Measurements from ENCODE around the gene CYTH4.

DNA sequence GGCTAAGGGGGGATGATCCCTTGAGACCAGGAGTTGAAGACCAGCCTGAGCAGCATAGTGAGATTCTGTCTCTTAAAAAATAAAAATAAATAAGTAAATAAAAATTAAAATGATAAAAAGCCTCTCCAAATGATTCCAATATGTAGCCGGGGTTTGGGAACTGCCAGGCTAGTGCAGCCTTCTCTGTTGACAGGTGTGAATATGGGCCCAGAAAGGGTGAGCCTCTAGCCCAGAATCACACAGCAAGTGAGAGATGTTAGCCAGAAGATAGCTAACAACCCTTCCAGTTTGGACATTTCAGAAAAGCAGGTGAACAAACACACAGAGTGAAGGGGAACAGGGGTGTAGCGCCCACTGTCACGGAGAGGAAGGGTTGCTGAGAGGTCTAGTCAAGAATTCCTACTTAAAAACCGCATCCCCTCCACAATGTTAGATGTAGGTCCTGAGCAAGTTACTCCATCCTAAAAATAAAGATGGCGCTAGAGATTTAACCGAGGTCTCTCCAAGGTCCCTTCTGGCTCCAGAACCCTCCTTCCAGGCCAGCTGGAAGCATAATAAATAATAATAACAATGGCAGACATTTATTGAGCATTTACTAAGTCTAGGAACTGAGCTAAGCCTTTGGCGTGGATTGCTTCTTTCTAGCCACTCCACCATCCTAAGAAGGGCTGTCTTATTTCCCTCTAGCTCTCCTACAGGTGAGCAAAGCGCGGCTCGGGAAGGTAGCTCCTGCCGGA lies 51.6 kb downstream of the CYTH4 start:
- TF ChIP-seq YY1 (IDR thresholded peaks at IDR 0.05; ENCODE audit: insufficient read depth, insufficient read length) (no peak), ZNF274 (IDR thresholded peaks at IDR 0.05; ENCODE audit: low read depth, low read length) (no peak)
